Neural progenitor cell (in vitro differentiated cells): ENCODE data around the gene HEATR5A. TPM values are rescaled to one million over a fixed set of nuclear protein-coding genes. Genes with fewer than 3 reads are reported as not detected.

Experiments
- DNase-seq: peaks from one replicate; pipeline ENCODE4 v3.0.0-alpha.2; 2016; ENCODE audit warnings: low spot score
- H2AFZ ChIP-seq: fragments of 200-600 bp; sonication (generic); replicated peaks from 2 replicates; pipeline ENCODE4 v1.6.1; 2016; ENCODE audit warnings: antibody characterized with exemption
- H3F3A ChIP-seq: fragments of 200-600 bp; sonication (generic); 2 replicates; pipeline ENCODE4 v1.6.1; 2016; ENCODE audit warnings: antibody characterized with exemption, low read depth
- H3K27ac ChIP-seq: fragments of 200-600 bp; sonication (generic); 2 replicates; pipeline ENCODE4 v1.5.1; 2016; ENCODE audit warnings: mild to moderate bottlenecking
- H3K27me3 ChIP-seq: fragments of 200-600 bp; sonication (generic); 2 replicates; pipeline ENCODE4 v1.6.1; 2016; ENCODE audit warnings: mild to moderate bottlenecking, moderate library complexity
- H3K36me3 ChIP-seq: fragments of 200-600 bp; sonication (generic); 2 replicates; pipeline ENCODE4 v1.5.1; 2016
- H3K4me1 ChIP-seq: fragments of 200-600 bp; sonication (generic); 2 replicates; pipeline ENCODE4 v1.6.1; 2016; ENCODE audit warnings: mixed run types
- H3K4me2 ChIP-seq: fragments of 200-600 bp; sonication (generic); 2 replicates; pipeline ENCODE4 v1.6.1; 2016
- H3K4me3 ChIP-seq: fragments of 200-600 bp; sonication (generic); 2 replicates; pipeline ENCODE4 v1.5.1; 2016
- H3K79me2 ChIP-seq: fragments of 200-600 bp; sonication (generic); 2 replicates; pipeline ENCODE4 v1.6.1; 2016; ENCODE audit warnings: low read depth
- H3K9ac ChIP-seq: fragments of 200-600 bp; sonication (generic); 2 replicates; pipeline ENCODE4 v1.6.1; 2016
- H3K9me3 ChIP-seq: fragments of 200-600 bp; sonication (generic); 2 replicates; pipeline ENCODE4 v1.5.1; 2016; ENCODE audit warnings: low read depth
- H4K20me1 ChIP-seq: fragments of 200-600 bp; sonication (generic); 2 replicates; pipeline ENCODE4 v1.6.1; 2016; ENCODE audit warnings: low read depth
- H3K27ac Mint-ChIP-seq: 3 replicates; pipeline ENCODE4 v1.8.0; 2021; ENCODE audit warnings: mixed read lengths
- H3K27me3 Mint-ChIP-seq: 2 replicates; pipeline ENCODE4 v1.8.0; 2022; ENCODE audit warnings: low read depth, mild to moderate bottlenecking, inconsistent platforms, moderate library complexity, mixed read lengths; ENCODE audit not compliant: insufficient read depth
- H3K36me3 Mint-ChIP-seq: 3 replicates; pipeline ENCODE4 v1.8.0; 2021; ENCODE audit warnings: mixed read lengths
- H3K4me1 Mint-ChIP-seq: 3 replicates; pipeline ENCODE4 v1.8.0; 2021; ENCODE audit warnings: mixed read lengths
- H3K4me3 Mint-ChIP-seq: 3 replicates; pipeline ENCODE4 v1.8.0; 2021; ENCODE audit warnings: mild to moderate bottlenecking, moderate library complexity, mixed read lengths
- H3K9me3 Mint-ChIP-seq: 3 replicates; pipeline ENCODE4 v1.8.0; 2020; ENCODE audit warnings: mixed read lengths
- CTCF ChIP-seq: fragments of 200-600 bp; sonication (generic); IDR thresholded peaks from 2 replicates; pipeline ENCODE4 v1.5.1; 2017; ENCODE audit warnings: antibody characterized with exemption, mild to moderate bottlenecking
- EZH2 ChIP-seq: fragments of 200-600 bp; sonication (generic); IDR thresholded peaks from 2 replicates; pipeline ENCODE4 v1.6.1; 2017; ENCODE audit warnings: antibody characterized with exemption, mild to moderate bottlenecking, moderate library complexity
- EZH2phosphoT487 ChIP-seq: fragments of 200-600 bp; sonication (generic); IDR thresholded peaks from 2 replicates; pipeline ENCODE4 v1.6.1; 2017; ENCODE audit warnings: antibody characterized with exemption
- total RNA-seq: library from RNA; depleted of rRNA; stranded (reverse); fragments of >200 nt; gene quantifications from 2 replicates; pipeline ENCODE4 v1.2.3, GENCODE V29; 2015; ENCODE audit warnings: low replicate concordance

Gene HEATR5A
- total RNA-seq, 1 donor from 2014 or later = 34.7 TPM

- Histone ChIP-seq H3K27me3 (no peaks in the 10 kb centered on the region), H2AFZ (no peak overlapping the region), H3K9ac (no peak overlapping the region), H4K20me1 (no peaks in the 10 kb centered on the region), H3F3A (no peaks in the 10 kb centered on the region), H3K36me3 (no peaks in the 10 kb centered on the region), H3K4me3 (no peak overlapping the region), H3K4me1 (no peaks in the 10 kb centered on the region), H3K27ac (no peak overlapping the region), H3K9me3 (no peaks in the 10 kb centered on the region), H3K4me2 (no peak overlapping the region), H3K79me2 (no peaks in the 10 kb centered on the region)
- Mint-ChIP-seq H3K27me3 (no peaks in the 10 kb centered on the region), H3K27ac (no peak overlapping the region), H3K4me1 (peaks cover 10% of the 10 kb centered on the region), H3K9me3 (peaks cover 8% of the 10 kb centered on the region), H3K36me3 (peaks cover 14% of the 10 kb centered on the region), H3K4me3 (no peak overlapping the region)
- no peak for TF ChIP-seq CTCF
- TF ChIP-seq EZH2 = no peak
- no peak for TF ChIP-seq EZH2phosphoT487
- DNase-seq = no peak
Measured at GRCh38 chr14:31442284-31442683, 21.9 kb upstream of the HEATR5A start.

- H2AFZ ChIP-seq = no peak overlapping the region
Measured at GRCh38 chr14:31441273-31442111, 21.1 kb upstream of the HEATR5A start.

GRCh38 chr14:31440280-31440679, 19.9 kb upstream of the HEATR5A start:
- no peak overlapping the region for H2AFZ ChIP-seq
- Mint-ChIP-seq H3K27me3 (peaks cover 2% of the 10 kb centered on the region), H3K4me1 (peaks cover 10% of the 10 kb centered on the region), H3K27ac (peak overlapping the region; percentile 29), H3K36me3 (peaks cover 16% of the 10 kb centered on the region), H3K4me3 (no peak overlapping the region), H3K9me3 (peaks cover 12% of the 10 kb centered on the region)
- no peaks in the 10 kb centered on the region for H4K20me1 ChIP-seq
- H3K4me2 ChIP-seq = no peak overlapping the region
- DNase-seq = no peak
- no peak overlapping the region for H3K4me3 ChIP-seq
- no peaks in the 10 kb centered on the region for H3K4me1 ChIP-seq
- no peaks in the 10 kb centered on the region for H3K27me3 ChIP-seq
- H3F3A ChIP-seq = no peaks in the 10 kb centered on the region
- H3K79me2 ChIP-seq = no peaks in the 10 kb centered on the region
- H3K9ac ChIP-seq = no peak overlapping the region
- H3K36me3 ChIP-seq = no peaks in the 10 kb centered on the region
- no peak overlapping the region for H3K27ac ChIP-seq
- TF ChIP-seq EZH2phosphoT487 (no peak), EZH2 (no peak), CTCF (no peak)
- no peaks in the 10 kb centered on the region for H3K9me3 ChIP-seq

More at GRCh38 chr14:31441273-31442111, 21.1 kb upstream of the HEATR5A start:
- TF ChIP-seq CTCF (no peak), EZH2phosphoT487 (no peak), EZH2 (no peak)
- H3K79me2 ChIP-seq = no peaks in the 10 kb centered on the region
- Mint-ChIP-seq H3K4me1 (peaks cover 10% of the 10 kb centered on the region), H3K9me3 (peaks cover 8% of the 10 kb centered on the region), H3K4me3 (no peak overlapping the region), H3K27me3 (no peaks in the 10 kb centered on the region), H3K36me3 (peaks cover 14% of the 10 kb centered on the region), H3K27ac (no peak overlapping the region)
- H3K9me3 ChIP-seq = no peaks in the 10 kb centered on the region
- H4K20me1 ChIP-seq = no peaks in the 10 kb centered on the region
- H3K4me3 ChIP-seq = no peak overlapping the region
- no peaks in the 10 kb centered on the region for H3K36me3 ChIP-seq
- no peak overlapping the region for H3K27ac ChIP-seq
- H3K27me3 ChIP-seq = no peaks in the 10 kb centered on the region
- H3F3A ChIP-seq = no peaks in the 10 kb centered on the region
- no peaks in the 10 kb centered on the region for H3K4me1 ChIP-seq
- H3K4me2 ChIP-seq = no peak overlapping the region
- H3K9ac ChIP-seq = no peak overlapping the region
- no peak for DNase-seq
